NCI-H524 treated with DMSO at 0.1 percent for 48 hours (cell line): Measurements from ENCODE around the gene KCNN1.
"Not testable (repeated sequence)": the region's sequence is repeated elsewhere in the genome, so short reads cannot be mapped to it uniquely, and the experiment has no call there.

Experiments used
- DNase-seq: peaks from one replicate; lab custom pipeline; 2025; lab: John Stamatoyannopoulos, UW

KCNN1 gene

GRCh38 chr19:17966550-17967256, at the start of gene KCNN1:
Gene KCNN1, plus strand, starts transcription at chr19:17967107. Its CDS starts 6,782 bp downstream, at chr19:17973889.
- no peak for DNase-seq

- DNase-seq = not testable (repeated sequence)
These were observed 48.8 kb upstream of the KCNN1 start for GRCh38 chr19:17918151-17918550.

- peak; percentile 50 for DNase-seq
These were observed 47.8 kb upstream of the KCNN1 start for GRCh38 chr19:17919122-17919521.

GRCh38 chr19:17920527-17920926, 46.4 kb upstream of the KCNN1 start:
- no peak for DNase-seq

GRCh38 chr19:17922138-17922537, 44.8 kb upstream of the KCNN1 start:
- DNase-seq = no peak

GRCh38 chr19:17926044-17926443, 40.9 kb upstream of the KCNN1 start:
- no peak for DNase-seq

GRCh38 chr19:17929056-17929455, 37.9 kb upstream of the KCNN1 start:
- no peak for DNase-seq

- no peak for DNase-seq
These were observed 35.2 kb upstream of the KCNN1 start for GRCh38 chr19:17931532-17932191.

- DNase-seq = peak; percentile 59
These were observed 34.2 kb upstream of the KCNN1 start, which contains the start of gene CCDC124 for GRCh38 chr19:17932485-17933338. Gene CCDC124, plus strand, starts transcription at chr19:17933015. Its CDS starts 3,406 bp downstream, at chr19:17936421.

GRCh38 chr19:17933414-17934129, 33.3 kb upstream of the KCNN1 start:
- DNase-seq = no peak

- no peak for DNase-seq
These were observed 30.5 kb upstream of the KCNN1 start for GRCh38 chr19:17936379-17936778.

GRCh38 chr19:17937371-17937900, 29.5 kb upstream of the KCNN1 start:
- DNase-seq = no peak

- DNase-seq = no peak
These were observed 28.6 kb upstream of the KCNN1 start for GRCh38 chr19:17938092-17938845.

GRCh38 chr19:17942181-17942580, 24.7 kb upstream of the KCNN1 start:
- no peak for DNase-seq

- no peak for DNase-seq
These were observed 24.2 kb upstream of the KCNN1 start for GRCh38 chr19:17942582-17943273.

- no peak for DNase-seq
These were observed 23.4 kb upstream of the KCNN1 start for GRCh38 chr19:17943274-17944221.

GRCh38 chr19:17944301-17944700, 22.6 kb upstream of the KCNN1 start:
- DNase-seq = no peak

- DNase-seq = no peak
These were observed 19.7 kb upstream of the KCNN1 start for GRCh38 chr19:17946965-17947784.
